DMS53 (cell line): ENCODE measurements around the gene LTBP4.
"Not testable (repeated sequence)": the region's sequence is repeated elsewhere in the genome, so short reads cannot be mapped to it uniquely, and the experiment has no call there.

Experiments used
- DNase-seq: peaks from one replicate; lab custom pipeline; 2025; lab: John Stamatoyannopoulos, UW

Gene LTBP4

GRCh38 chr19:40611096-40611495 lies 9.9 kb downstream of the LTBP4 start:
- DNase-seq = peak; percentile 95

GRCh38 chr19:40611900-40612698 lies 10.9 kb downstream of the LTBP4 start:
- DNase-seq = no peak

GRCh38 chr19:40612831-40613689 lies 11.9 kb downstream of the LTBP4 start:
- DNase-seq = peak; percentile 90

- peak; percentile 98 for DNase-seq
These were observed 12.8 kb downstream of the LTBP4 start for GRCh38 chr19:40613690-40614621.

GRCh38 chr19:40614622-40615411 lies 13.6 kb downstream of the LTBP4 start:
- peak; percentile 78 for DNase-seq

- DNase-seq = no peak
These were observed 15.0 kb downstream of the LTBP4 start for GRCh38 chr19:40616178-40616577.

GRCh38 chr19:40616941-40617340 lies 15.8 kb downstream of the LTBP4 start:
- no peak for DNase-seq

GRCh38 chr19:40617961-40618360 lies 16.8 kb downstream of the LTBP4 start:
- no peak for DNase-seq

- no peak for DNase-seq
These were observed 18.4 kb downstream of the LTBP4 start for GRCh38 chr19:40619333-40620160.

- DNase-seq = no peak
These were observed 19.0 kb downstream of the LTBP4 start for GRCh38 chr19:40620161-40620485.

GRCh38 chr19:40621283-40621682 lies 20.1 kb downstream of the LTBP4 start:
- no peak for DNase-seq

GRCh38 chr19:40621966-40622772 lies 21.0 kb downstream of the LTBP4 start:
- no peak for DNase-seq

GRCh38 chr19:40622773-40623075 lies 21.6 kb downstream of the LTBP4 start:
- DNase-seq = no peak

- DNase-seq = no peak
These were observed 22.5 kb downstream of the LTBP4 start for GRCh38 chr19:40623403-40624251.

- DNase-seq = not testable (repeated sequence)
These were observed 23.4 kb downstream of the LTBP4 start for GRCh38 chr19:40624369-40625153.

- no peak for DNase-seq
These were observed 24.4 kb downstream of the LTBP4 start for GRCh38 chr19:40625406-40626120.

- DNase-seq = no peak
These were observed 25.7 kb downstream of the LTBP4 start for GRCh38 chr19:40626918-40627317.
